Activated T-helper 1 cell treated with anti-CD3 and anti-CD28 coated beads, Interleukin-12 subunit alpha, Interleukin-12 subunit beta, Interleukin-2, Interleukin-4 antibody, amounts not matched to agents 30 ng/mL and 10 ng/mL and 1 ng/mL, durations not matched to agents 14 hours and 24 hours and 36 hours (primary cell): ENCODE results near the gene VPS45. TPM values are rescaled to one million over a fixed set of nuclear protein-coding genes. Genes with fewer than 3 reads are reported as not detected.

Experiments
- DNase-seq: peaks from one replicate; pipeline ENCODE4 v3.0.0; 2021; ENCODE audit warnings: low spot score
- H3K27ac Mint-ChIP-seq: one replicate; pipeline ENCODE4 v1.8.0; 2021; ENCODE audit warnings: mild to moderate bottlenecking, mixed read lengths
- H3K27me3 Mint-ChIP-seq: one replicate; pipeline ENCODE4 v1.8.0; 2022; ENCODE audit warnings: mild to moderate bottlenecking, moderate library complexity, mixed read lengths; ENCODE audit not compliant: insufficient read depth
- H3K36me3 Mint-ChIP-seq: one replicate; pipeline ENCODE4 v1.8.0; 2021; ENCODE audit warnings: low read depth, mixed read lengths
- H3K4me1 Mint-ChIP-seq: one replicate; pipeline ENCODE4 v1.8.0; 2021; ENCODE audit warnings: low read depth, mixed read lengths
- H3K4me3 Mint-ChIP-seq: one replicate; pipeline ENCODE4 v1.8.0; 2021; ENCODE audit warnings: mild to moderate bottlenecking, moderate library complexity, mixed read lengths
- H3K9me3 Mint-ChIP-seq: one replicate; pipeline ENCODE4 v1.8.0; 2021; ENCODE audit warnings: mixed read lengths
- intact Hi-C: fragments of 100-400 bp; cut with micrococcal nuclease; formaldehyde crosslinking; loops from one replicate; pipeline ENCODE4 v1.15.1; 2024
- total RNA-seq: library from RNA; stranded (reverse); gene quantifications from 2 replicates; pipeline ENCODE4 v1.2.3, GENCODE V29; 2022

VPS45 gene
- total RNA-seq, 1 donor from 2014 or later = 25.9 TPM

DNA sequence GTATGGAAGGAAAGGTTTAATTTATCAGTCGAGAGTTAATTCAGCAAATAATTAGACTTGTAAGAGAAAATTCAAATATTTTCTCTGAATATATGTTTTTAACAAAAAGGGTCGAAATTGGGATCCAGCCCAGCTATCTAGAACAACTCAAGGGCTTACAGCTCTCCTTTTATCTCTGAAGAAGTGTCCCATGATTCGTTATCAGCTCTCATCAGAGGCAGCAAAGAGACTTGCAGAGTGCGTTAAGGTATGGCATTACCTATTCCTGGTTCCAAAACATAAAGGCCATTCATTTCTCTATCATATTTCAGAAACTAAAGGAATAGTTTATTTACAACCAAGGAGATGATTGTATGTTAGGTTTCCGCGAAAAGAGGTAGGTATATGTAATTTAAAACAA is 9.4 kb downstream of the VPS45 start:
- H3K4me3 Mint-ChIP-seq = no peak overlapping the region

DNA sequence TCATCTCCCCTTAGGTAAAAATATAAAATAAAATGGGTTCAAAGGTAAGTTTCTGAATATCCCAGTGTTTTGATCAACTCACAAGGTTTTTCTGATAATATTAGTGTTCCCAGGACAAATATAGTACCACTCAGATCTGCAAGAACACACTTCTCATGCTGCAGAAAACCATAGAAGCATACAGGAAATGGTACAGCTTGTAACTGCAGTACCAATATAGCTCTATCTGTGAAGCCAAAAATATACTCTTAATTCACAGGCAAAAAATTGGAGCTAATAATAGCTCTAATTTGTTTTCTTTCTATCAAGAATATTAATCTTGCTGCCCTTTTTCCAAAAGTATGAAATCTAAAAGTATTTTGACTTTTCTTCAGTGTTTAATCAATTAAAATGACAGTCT is 13.2 kb downstream of the VPS45 start:
- Mint-ChIP-seq H3K27ac (no peak overlapping the region), H3K36me3 (peaks cover 33% of the 10 kb centered on the region), H3K27me3 (no peaks in the 10 kb centered on the region), H3K9me3 (no peaks in the 10 kb centered on the region), H3K4me3 (no peak overlapping the region), H3K4me1 (no peaks in the 10 kb centered on the region)
- DNase-seq = no peak
- intact Hi-C loops = no loop called here

More for the DNA sequence above, 9.4 kb downstream of the VPS45 start:
- Mint-ChIP-seq H3K4me1 (no peaks in the 10 kb centered on the region), H3K9me3 (no peaks in the 10 kb centered on the region), H3K27me3 (no peaks in the 10 kb centered on the region), H3K27ac (no peak overlapping the region), H3K36me3 (peaks cover 29% of the 10 kb centered on the region)
- intact Hi-C loops = no loop called here
- no peak for DNase-seq

DNA sequence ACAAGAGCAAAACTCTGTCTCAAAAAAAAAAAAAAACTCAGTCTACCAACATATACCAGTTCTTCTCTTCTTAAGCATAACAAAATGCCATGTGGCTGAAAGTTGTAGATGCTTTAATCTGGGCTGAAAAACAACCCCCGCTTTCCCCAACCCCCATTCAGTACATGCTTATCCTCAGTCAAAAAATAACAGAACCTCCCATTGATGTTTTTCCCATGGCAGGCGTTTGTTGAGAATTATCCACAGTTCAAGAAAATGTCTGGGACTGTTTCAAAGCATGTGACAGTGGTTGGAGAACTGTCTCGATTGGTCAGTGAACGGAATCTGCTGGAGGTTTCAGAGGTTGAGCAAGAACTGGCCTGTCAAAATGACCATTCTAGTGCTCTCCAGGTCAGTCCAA is 14.9 kb downstream of the VPS45 start:
- Mint-ChIP-seq H3K4me1 (no peaks in the 10 kb centered on the region), H3K27me3 (no peaks in the 10 kb centered on the region), H3K27ac (no peak overlapping the region), H3K4me3 (no peak overlapping the region), H3K9me3 (no peaks in the 10 kb centered on the region), H3K36me3 (peaks cover 36% of the 10 kb centered on the region)
- DNase-seq = no peak
- intact Hi-C loops = no loop called here

- Mint-ChIP-seq H3K27ac (no peak overlapping the region), H3K27me3 (no peaks in the 10 kb centered on the region), H3K4me3 (no peak overlapping the region), H3K9me3 (no peaks in the 10 kb centered on the region), H3K36me3 (peaks cover 37% of the 10 kb centered on the region), H3K4me1 (no peaks in the 10 kb centered on the region)
- no peak for DNase-seq
- intact Hi-C loops = no loop called here
These were observed 16.3 kb downstream of the VPS45 start for GRCh38 chr1:150083907-150084306.

- H3K9me3 Mint-ChIP-seq = no peaks in the 10 kb centered on the region
- H3K27ac Mint-ChIP-seq = no peak overlapping the region
- DNase-seq = no peak
- no peak overlapping the region for H3K4me3 Mint-ChIP-seq
- peaks cover 38% of the 10 kb centered on the region for H3K36me3 Mint-ChIP-seq
- no peaks in the 10 kb centered on the region for H3K27me3 Mint-ChIP-seq
- intact Hi-C loops = no loop called here
- H3K4me1 Mint-ChIP-seq = peaks cover 7% of the 10 kb centered on the region
These were observed 17.8 kb downstream of the VPS45 start for GRCh38 chr1:150085406-150085805.

DNA sequence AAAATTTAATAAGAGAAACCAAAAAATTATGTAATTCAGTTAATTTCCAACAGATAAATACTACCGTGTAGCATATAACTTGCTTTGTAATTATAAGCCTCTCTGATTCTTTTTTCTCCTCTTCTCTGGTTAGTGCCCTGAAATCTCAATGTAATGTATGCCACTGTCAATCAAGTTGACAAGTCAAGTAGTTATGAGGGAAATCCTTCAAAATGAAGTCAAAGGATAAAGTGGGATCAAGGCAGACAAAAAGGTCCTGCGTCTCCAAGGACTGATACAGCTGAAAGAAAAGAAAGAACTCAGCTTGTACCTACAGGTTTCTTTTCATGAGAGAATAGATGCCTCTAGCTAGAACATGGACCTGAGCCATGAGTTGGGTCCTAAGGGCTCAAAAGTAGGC is 19.8 kb downstream of the VPS45 start:
- Mint-ChIP-seq H3K36me3 (peaks cover 40% of the 10 kb centered on the region), H3K27ac (no peak overlapping the region)

GRCh38 chr1:150089846-150090520 is 22.4 kb downstream of the VPS45 start:
- Mint-ChIP-seq H3K36me3 (peaks cover 32% of the 10 kb centered on the region), H3K4me3 (no peak overlapping the region), H3K4me1 (peaks cover 20% of the 10 kb centered on the region), H3K9me3 (no peaks in the 10 kb centered on the region), H3K27me3 (no peaks in the 10 kb centered on the region), H3K27ac (no peak overlapping the region)
- DNase-seq = no peak
- intact Hi-C loops = no loop called here

More for the DNA sequence above, 19.8 kb downstream of the VPS45 start:
- Mint-ChIP-seq H3K27me3 (no peaks in the 10 kb centered on the region), H3K4me1 (peaks cover 20% of the 10 kb centered on the region), H3K4me3 (no peak overlapping the region), H3K9me3 (no peaks in the 10 kb centered on the region)
- intact Hi-C loops = no loop called here
- DNase-seq = no peak

- Mint-ChIP-seq H3K36me3 (peaks cover 27% of the 10 kb centered on the region), H3K27me3 (no peaks in the 10 kb centered on the region), H3K4me1 (peaks cover 20% of the 10 kb centered on the region), H3K9me3 (no peaks in the 10 kb centered on the region), H3K4me3 (no peak overlapping the region), H3K27ac (no peak overlapping the region)
- DNase-seq = no peak
- intact Hi-C loops = no loop called here
These were observed 24.7 kb downstream of the VPS45 start for GRCh38 chr1:150092180-150092791.

GRCh38 chr1:150093805-150094204 is 26.2 kb downstream of the VPS45 start:
- intact Hi-C loops = no loop called here
- Mint-ChIP-seq H3K4me1 (peaks cover 20% of the 10 kb centered on the region), H3K27ac (no peak overlapping the region), H3K27me3 (no peaks in the 10 kb centered on the region), H3K4me3 (no peak overlapping the region), H3K36me3 (peaks cover 19% of the 10 kb centered on the region), H3K9me3 (no peaks in the 10 kb centered on the region)
- no peak for DNase-seq

DNA sequence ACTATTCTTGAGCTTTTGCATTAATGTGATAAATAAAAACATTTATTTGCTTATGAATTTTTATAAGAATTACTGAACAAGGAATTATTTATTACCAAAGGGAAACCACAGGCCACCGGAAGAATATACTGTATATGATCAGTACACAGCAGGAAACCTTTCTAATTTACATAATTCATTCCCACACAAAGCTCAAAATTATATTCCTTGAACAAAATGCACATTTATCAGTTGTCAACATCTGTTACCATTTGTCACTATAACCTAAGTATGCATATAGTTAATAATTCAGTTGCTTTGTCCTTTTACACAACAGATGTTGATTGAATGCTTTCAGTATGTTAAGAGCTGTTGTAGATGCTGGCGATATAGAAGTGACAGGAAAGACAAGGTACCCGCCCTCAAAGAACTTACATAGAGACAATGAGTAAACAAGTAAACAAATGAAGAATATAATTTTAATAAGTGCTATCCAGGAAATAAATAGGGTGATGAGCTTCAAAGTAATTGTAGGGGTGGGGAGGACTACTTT is 27.2 kb downstream of the VPS45 start:
- H3K36me3 Mint-ChIP-seq = peaks cover 17% of the 10 kb centered on the region
- no peaks in the 10 kb centered on the region for H3K27me3 Mint-ChIP-seq
- no peak overlapping the region for H3K4me3 Mint-ChIP-seq
- no peak for DNase-seq
- H3K27ac Mint-ChIP-seq = no peak overlapping the region
- intact Hi-C loops = no loop called here
- peaks cover 19% of the 10 kb centered on the region for H3K4me1 Mint-ChIP-seq
- H3K9me3 Mint-ChIP-seq = no peaks in the 10 kb centered on the region

DNA sequence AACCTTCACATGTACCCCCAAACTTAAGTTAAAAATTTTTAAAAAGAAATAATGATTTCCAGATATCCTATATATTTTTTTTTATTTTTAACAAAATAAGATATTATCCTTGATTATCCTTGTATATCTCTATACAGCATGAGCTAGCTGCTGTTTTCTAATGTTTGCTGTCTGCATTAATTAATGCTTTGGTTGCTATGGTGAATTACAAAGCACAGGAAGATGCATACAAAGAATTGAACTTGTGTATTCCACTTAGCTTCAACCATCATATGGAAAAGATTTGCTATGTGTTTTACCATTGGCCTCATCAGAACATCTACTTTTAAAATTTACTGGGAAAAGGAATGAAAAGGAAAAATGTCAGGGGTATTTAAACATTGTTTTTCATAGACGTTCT is 35.4 kb downstream of the VPS45 start:
- no peak for DNase-seq
- H3K27ac Mint-ChIP-seq = no peak overlapping the region
- no peaks in the 10 kb centered on the region for H3K27me3 Mint-ChIP-seq
- H3K4me1 Mint-ChIP-seq = peaks cover 18% of the 10 kb centered on the region
- intact Hi-C loops = no loop called here
- no peak overlapping the region for H3K4me3 Mint-ChIP-seq
- no peaks in the 10 kb centered on the region for H3K9me3 Mint-ChIP-seq
- peaks cover 26% of the 10 kb centered on the region for H3K36me3 Mint-ChIP-seq

DNA sequence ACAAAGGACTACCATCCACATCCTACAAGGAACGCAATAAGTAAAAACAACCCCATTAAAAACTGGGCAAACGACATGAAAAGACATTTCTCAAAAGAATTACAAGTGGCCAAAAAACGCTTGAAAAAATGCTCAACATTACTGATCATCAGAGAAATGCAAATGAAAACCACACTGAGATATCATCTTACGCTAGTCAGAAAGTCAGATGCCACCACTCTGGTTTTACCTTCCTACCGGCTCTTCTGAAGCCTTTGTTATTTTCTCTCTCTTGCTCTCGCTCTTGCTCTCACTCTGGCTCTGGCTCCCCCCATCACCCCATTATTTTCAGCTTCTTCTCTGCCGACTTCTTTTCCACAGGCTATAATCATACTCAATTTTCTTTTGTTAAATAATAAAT is 38.8 kb downstream of the VPS45 start:
- Mint-ChIP-seq H3K27me3 (no peaks in the 10 kb centered on the region), H3K4me1 (peaks cover 48% of the 10 kb centered on the region), H3K36me3 (peaks cover 23% of the 10 kb centered on the region), H3K4me3 (no peak overlapping the region), H3K9me3 (no peaks in the 10 kb centered on the region), H3K27ac (no peak overlapping the region)
- intact Hi-C loops = loop anchor here (5.0 kb wide), 1 partner anchor 41 kb away; the partner anchor contains the start of gene PLEKHO1
- peak; percentile 4 for DNase-seq

GRCh38 chr1:150109586-150109985 is 42.0 kb downstream of the VPS45 start:
- Mint-ChIP-seq H3K4me3 (peak overlapping the region; percentile 36), H3K9me3 (peaks cover 3% of the 10 kb centered on the region), H3K27ac (peak overlapping the region; percentile 62), H3K36me3 (peaks cover 42% of the 10 kb centered on the region), H3K27me3 (no peaks in the 10 kb centered on the region), H3K4me1 (peaks cover 50% of the 10 kb centered on the region)
- no peak for DNase-seq
- intact Hi-C loops = loop anchor here (5.0 kb wide), 1 partner anchor 38 kb away; the partner anchor contains the start of gene PLEKHO1
